ENCODE data around the gene RPL35A.
"Not testable (repeated sequence)": the region's sequence is repeated elsewhere in the genome, so short reads cannot be mapped to it uniquely, and the experiment has no call there.

RPL35A gene

DNA sequence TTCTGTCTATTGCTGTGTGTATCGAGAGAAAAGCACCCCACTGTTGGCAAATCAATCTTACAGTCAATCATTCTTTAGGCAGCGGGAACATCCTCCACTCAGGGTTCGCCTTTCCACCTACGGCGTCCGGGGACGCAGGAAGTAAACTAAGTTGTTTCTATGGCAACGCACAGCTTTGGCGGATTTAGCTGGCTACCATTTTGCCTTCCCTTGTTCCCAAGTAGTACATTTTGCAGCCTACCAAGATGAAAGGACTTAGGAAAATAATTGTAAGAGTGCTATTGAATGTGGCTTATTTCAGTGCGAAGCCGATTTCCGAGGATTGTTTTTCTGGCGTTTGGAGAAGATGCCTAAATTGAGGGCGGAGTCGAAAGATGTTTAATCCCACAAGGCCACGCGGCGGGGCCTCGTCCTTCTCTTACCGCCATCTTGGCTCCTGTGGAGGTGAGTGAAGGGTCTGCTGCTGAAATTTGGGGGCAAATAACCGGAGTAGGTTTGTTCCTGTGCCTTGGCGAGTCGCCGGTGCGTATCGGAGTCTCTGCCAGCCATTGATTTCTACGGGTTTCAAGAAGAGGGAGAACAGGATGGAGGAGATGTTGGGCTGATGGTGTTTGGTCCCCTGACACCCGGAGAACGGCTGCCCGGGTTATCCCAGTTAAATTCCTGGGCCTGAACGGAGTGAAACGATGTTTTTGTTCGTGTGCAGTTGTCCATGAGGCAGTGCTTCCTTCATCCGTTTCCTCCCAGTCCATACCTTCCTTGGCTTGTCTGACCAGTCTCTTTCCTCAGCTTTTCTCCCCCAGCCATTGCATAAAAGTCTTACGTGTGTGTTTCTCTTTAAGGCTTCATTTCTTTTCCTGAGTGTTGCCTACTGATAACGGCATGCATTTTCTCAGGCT, at the start of gene RPL35A:
Gene RPL35A, plus strand, starts transcription at position 413 of the 899 bp plus-strand sequence. CDS start 778 bp downstream, outside the sequence.
- peak; percentile 96 for DNase-seq

DNA sequence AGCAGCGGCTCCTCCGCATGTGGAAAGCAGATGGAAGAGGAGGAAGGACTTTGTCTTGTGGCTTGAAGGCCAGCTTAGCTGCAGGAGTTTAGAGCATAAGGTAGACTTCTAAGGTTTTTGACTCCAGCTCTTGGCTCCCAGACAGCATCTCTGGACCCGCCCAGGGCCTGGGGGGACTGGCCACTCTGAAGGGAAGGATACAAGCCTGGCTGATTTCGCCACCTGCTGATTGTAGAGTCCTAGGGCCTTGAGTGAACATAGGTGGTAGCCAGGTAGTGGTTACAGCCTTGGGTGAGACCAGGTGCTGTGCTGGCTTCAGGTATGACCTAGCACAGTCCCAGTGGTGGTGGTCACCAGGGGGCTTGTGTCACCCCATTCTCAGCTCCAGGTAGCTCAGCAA, 48.4 kb upstream of the RPL35A start:
- DNase-seq, result no peak

DNA sequence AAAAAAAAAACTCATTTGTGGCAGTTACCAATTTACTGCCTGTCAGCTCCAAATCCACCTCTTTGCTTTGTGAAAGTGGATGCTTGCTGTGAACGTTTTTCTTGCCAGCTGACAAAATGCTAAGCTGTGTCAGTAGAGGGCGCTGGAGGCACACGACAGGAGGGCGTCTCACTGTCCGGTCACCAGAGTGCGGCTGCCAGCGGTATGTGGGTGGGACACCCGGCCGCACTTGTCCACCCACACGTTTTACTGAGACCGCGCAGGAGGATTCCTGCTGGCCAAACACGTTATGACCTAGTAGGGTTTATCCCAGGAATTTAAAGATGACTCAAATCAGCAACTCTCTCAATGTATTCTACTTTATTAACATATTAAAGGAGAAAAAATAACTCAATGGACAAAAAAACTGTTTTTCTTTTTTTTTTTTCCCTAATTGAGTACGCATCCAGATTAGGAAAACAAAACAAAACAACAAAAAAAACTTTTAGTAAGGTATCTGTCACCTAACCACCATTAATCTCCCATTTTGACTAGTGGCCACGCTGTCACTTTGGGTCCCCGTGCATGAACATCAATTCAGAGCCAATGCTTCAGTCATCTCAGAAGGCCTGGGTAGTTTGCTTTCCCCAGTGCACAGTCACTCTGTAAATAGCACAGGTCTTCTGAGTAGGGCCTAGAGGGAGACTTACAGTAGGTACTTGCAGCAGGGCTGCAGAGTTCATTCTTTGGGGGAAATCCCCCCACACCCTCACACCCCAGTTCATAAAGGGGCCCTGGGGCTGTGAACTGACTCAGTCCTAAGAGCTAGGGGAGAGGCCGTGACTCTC, 43.8 kb upstream of the RPL35A start:
- DNase-seq, result no peak

DNA sequence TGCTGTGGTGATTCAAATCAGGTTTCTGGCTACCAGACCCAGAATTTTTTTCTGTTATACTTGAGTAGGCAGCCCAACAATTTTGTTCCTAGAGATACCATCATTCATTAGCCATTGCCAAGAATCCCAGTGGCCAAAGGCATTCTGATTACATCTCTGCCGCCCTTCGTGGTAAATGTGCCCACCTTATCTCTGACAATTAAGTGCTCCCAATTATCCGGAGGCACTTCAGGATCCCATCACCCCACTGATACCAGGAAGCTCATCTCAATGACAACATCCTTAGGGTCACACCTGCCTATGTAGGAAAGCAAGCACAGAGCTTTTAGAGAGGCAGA, 43.2 kb upstream of the RPL35A start:
- no peak for DNase-seq

DNA sequence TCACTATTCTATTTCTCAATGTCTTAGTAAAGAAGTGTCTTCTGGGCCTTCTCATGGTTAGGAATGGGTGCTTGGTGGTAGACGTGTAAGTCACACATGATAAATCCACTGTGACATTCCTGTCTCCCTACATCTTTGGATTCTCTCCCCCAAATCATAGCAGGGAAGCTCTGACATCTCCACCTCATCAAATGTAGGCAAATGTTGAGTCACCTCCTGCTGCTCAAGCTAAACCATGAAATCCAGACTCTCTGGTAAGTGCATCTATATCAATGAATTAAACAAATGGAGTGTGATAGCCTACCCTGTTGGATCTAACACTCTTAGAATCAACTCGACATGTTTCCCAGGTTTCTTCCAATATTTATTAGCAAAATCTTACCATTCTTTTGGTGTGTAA, 42.8 kb upstream of the RPL35A start:
- DNase-seq, result no peak

DNA sequence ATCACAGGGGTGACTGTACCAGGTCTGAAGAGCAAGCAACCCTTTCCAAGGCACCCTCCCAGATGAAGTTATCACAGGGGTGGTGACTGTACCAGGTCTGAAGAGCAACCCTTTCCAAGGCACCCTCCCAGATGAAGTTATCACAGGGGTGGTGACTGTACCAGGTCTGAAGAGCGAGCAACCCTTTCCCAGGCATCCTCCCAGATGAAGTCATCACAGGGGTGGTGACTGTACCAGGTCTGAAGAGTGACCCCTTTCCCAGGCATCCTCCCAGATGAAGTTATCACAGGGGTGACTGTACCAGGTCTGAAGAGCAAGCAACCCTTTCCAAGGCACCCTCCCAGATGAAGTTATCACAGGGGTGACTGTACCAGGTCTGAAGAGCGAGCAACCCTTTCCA, 41.4 kb upstream of the RPL35A start:
- not testable (repeated sequence) for DNase-seq

DNA sequence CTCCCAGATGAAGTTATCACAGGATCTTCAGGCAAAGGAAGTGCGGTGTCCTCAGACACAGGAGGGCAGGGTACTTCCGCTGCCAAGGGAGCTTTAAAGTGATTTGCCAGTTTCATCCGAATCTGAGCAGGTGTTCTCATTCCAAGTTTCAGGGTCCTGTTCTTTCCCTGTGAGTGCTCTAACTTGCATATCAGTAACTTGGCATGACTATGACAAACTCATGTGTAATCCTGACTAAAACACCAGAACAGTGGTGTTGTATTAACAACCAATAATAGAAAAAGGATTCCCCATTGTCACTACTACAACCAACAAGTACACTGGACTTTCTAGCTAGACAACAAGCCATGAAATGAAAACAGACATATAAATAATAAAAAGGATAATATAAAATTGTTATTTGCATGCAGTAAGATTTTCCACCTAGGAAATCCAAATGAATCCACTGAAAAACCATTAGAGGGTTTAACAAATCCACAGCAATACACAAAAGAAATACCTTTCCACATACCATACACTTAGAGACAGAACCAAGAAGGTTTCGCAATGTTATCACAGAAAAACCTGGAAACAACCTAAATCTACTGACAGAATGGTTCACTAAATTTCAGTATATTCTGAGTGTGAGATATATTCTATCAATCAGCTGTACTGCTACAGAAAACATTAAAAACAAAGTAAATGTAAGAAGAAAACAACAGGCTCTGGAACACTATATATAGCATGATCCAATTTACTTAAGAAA, 40.9 kb upstream of the RPL35A start:
- no peak for DNase-seq

DNA sequence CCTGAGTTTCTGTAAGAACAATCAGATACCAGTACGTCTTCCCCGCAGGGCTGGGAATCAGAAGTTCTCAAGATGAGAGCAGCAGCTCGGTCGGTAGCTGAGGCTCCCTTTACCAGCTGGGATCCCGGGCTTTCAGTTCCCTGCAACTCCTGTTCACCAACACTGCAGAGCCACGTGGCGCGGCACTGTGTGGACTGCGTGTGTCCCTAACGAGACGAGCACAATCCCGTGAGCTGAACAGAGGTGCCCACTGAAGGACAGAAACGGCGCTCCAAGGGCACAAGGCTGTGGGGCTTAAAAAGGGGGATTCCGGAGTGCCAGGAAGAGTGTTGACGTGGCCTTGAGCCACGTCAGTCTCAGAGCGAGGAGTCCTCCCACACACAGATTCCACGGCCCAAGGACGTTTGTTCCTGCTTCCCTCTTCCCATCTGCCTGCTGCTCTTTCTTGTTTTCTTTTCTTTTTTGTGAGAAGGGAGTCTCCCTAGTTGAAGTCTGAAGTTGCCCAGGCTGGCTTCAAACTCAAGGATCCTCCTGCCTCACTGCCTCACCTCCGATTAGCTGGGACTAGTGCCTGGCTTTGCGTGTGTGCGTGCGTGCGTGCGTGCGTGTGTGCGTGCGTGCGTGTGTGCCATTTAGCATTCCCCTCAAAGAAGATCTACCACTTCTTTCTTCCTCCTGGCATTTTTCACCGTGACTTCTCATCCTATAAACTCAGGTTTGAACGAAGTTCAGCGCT, 37.1 kb upstream of the RPL35A start:
- no peak for DNase-seq

DNA sequence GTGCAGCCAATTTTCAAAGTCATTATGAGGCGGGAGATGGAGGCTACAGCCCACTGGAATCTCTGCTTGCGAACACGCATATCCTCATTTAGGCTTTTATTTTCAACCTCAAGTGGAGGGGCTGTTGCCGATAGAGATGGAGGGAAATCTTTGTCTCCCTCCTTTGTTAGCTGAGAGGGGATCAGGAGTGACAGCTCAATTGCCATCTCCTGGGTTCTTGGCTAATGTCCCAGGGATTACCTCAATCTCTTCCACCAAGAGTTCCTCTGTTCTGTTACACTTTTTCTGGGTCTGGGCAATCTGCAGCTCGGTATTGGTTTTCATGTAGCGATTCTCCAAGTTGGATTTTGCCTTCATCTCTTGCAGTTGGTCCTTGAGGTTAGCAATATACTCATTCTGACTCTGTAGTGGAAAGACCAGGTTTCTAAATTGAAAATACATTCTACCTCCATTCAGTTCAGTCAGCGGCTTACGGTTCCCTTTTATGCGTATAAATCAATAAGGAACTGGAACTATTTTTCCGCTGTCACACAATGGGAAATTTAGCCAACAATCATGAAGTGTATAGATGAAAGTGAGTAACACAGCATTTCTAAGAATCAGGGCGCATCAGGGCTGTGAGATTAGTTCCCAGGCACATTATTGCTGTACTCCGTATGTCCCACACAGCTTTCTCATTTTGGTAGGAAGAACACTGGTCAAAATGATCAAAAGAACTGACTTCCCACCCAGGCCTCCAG, 36.2 kb upstream of the RPL35A start:
- no peak for DNase-seq

DNA sequence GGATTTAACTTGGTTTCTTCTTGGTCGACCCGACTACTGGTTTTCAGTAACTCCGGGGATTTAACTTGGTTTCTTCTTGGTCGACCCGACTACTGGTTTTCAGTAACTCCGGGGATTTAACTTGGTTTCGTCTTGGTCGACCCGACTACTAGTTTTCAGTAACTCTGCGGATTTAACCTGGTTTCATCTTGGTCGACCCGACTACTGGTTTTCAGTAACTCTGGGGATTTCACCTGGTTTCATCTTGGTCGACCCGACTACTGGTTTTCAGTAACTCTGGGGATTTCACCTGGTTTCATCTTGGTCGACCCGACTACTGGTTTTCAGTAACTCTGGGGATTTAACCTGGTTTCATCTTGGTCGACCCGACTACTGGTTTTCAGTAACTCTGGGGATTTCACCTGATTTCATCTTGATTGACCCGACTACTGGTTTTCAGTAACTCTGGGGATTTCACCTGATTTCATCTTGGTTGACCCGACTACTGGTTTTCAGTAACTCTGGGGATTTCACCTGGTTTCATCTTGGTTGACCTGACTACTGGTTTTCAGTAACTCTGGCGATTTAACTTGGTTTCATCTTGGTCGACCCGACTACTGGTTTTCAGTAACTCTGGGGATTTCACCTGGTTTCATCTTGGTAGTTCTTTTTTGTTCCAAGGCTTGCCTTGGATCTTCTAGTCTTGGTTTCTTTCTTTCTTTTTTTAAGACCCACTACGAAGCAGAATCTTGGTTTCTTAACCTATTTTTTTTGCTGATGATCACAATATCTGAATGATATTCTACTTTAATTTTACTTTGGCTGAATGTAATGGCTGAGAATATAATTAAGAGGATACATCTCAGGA, 28.3 kb upstream of the RPL35A start:
- not testable (repeated sequence) for DNase-seq

DNA sequence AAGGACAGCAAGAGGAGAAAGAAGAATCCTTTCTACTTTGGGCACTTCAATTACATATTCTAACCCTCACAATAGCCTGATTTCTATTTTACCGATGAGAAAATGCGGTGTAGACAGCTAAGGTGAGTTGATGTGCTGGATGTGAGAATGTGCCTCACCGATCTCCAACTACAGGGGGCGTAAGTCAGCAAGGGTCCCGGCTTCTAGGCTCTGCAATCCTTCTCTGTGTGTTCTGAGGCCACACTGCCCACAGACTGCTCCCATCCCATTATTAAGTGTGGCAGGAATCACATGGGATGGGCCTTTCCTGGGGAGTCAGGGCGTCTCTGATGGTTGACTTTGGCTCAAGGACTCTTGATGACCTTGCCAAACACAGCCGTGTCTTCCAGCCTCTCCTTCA, 23.6 kb upstream of the RPL35A start:
- no peak for DNase-seq

DNA sequence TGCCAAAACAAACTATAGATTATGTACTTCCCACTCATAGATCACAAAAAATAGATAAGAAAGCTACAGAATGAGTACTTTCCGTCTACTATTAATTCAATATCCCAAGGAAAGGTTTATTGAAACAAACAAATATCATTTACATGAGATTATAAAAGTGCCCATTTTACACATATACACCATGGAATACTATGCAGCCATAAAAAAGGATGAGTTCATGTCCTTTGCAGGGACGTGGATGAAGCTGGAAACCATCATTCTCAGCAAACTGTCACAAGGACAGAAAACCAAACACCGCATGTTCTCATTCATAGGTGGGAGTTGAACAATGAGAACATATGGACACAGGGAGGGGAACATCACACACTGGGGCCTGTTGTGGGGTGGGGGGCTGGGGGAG, 22.4 kb upstream of the RPL35A start:
- not testable (repeated sequence) for DNase-seq

DNA sequence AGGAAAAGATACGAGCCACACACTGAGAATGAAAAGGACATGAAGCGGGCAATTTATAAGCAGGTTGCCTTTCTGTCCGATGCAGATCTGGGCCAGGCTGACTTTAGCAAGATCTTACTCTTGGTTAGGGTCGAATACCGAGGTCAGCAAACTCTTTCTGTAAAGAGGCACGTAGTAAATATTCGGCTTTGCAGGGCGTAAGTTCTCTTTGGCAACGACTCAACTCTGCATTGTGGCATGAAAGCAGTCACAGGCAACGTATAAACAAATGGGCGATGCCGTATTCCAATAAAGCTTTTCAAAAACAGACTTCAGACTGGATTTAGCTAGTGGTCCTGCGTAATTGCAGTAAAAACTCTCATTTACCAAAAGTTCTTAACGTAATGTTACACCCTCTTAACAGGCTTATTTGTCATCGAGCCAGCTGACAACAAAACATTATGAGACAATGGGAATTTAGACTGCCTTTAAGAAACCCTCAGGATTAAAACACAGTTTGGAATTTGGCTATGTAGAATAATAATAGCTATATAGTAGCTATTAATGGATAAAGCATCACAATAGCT, 13.1 kb upstream of the RPL35A start:
- DNase-seq, result no peak

DNA sequence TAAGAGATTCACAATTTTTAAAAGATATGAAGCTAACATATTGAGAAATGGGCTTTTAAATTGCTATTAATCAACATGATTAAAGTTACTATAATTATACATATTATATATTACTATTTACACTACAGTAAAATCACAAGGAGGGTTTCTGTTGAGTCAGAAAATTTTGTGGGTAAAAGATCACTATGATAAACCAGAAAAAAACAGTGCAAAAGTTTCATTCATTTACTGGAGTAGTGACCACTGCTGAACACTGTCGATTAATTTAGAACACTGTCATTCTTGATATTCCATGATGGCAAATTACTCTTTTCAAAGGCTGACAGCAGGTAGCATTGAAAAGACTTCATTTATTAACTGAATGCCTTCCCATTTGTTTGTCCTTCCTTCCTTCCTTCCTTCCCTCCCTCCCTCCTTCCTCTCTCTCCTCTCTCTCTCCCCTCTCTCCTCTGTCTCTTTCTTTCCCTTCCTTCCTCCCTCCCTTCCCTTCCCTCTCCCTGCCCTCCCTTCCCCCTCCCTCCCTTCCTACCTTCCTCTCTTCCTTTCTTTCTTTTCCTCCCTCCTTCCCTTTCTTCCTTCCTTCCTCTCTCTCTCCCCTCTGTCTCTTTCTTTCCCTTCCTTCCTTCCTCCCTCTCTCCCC, 9.1 kb upstream of the RPL35A start:
- no peak for DNase-seq

DNA sequence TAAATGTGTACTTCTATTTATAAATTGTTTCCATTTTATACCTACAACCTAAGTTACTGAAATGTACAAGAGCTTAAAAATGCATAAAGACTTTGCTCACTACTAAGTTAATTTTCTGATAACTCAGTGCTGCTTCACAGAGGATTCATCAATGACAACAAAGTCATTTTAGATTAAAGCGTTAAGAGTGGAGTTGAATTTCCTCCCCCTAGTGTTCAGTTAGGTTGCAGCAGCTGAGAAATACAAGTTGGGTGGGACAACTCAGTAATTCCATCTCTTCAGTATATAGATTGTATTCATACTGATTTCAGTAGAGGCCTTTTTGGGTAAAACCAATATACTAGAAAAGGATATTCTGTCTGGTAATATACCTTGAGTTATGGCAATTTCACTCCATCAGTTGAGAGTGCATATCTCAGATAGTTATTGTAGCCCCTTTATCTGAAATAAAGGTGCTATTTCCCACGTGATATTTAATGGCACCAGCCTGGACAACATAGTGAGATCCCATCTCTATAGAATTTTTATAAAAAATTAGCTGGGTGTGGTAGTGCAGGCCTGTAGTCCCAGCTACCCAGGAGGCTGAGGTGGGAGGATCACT, 6.9 kb upstream of the RPL35A start:
- no peak for DNase-seq

DNA sequence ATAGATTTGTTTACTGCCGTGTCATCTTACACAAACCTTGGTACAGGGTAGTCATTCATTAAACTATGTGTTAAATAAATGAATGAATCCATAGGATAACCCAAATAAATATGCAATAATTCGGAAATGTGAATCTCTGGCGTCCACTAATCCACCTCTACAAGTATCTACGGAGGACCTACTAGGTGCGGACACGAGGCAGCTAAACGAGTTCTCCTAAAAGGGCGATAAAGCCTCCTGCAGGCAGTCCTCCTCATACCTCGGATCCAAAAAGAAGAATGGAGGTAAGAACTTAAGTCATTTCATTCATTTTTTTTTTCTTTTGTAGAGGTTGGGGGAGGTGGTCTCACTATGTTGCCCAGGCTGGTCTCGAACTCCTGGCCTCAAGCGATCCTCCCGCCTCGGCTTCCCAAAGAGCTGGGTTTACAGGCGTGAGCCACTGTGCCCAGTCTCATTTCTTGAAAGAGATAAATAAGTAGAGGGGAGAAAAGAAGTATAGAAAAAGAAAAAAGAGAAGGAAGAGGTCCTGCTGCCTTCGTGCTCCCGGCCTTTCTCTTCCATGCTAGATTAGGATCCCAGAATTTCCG, 706 bp upstream of the RPL35A start:
- DNase-seq, result no peak

DNA sequence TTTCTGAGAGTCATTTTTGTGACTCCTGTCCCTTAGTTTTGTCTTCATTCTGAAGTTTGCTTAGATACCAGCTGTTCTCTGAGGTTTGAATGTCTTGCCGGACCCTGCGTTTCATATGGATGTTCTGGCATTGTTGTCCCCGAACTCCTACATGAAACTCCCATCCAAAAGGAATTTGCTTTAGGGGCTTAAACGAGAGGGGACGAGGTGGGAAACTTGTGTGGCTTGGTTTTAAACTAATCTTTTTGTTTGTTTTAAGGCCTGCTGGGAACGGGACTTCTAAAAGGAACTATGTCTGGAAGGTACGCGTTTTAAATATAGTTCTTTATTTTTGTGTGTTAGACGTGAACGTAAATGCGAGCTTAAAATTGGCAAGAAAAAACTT, 679 bp downstream of the RPL35A start:
- DNase-seq, result no peak

DNA sequence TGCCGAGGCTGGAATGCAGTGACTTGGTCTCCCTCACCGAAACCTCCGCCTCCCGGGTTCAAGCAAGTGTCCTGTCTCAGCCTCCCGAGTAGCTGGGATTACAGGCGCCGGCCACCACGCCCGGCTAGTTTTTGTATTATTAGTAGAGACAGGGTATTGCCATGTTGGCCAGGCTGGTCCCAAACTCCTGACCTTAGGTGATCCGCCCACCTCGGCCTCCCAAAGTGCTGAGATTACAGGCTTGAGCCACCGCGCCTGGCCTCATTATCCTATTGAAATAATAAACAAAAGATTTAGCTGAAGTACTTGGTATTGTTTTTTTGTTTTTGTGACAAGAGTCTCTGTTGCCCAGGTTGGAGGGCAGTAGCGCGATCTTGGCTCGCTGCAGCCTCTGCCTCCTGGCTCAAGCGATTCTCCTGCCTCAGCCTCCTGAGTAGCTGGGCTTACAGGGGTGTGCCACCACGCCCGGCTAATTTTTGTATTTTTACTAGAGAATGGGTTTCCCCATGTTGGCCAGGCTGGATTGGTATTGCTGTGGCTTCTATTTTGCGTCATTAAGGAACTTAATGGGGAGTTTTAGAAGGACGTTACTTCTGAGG, 1.5 kb downstream of the RPL35A start:
- no peak for DNase-seq

DNA sequence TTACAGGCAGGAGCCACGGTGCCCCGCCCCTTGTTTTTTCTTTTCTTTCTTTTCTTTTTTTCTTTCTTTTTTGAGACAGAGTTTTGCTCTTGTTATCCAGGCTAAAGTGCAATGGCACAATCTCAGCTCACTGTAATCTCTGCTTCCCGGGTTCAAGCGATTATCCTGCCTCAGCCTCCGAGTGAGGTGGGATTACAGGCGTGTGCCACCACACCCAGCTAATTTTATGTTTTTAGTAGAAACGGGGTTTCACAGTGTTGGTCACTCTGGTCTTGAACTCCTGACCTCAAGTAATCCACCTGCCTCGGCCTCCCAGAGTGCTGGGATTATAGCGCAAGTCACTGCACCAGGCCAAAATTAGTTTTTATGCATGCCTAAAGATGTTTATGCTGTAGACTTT, 2.5 kb downstream of the RPL35A start:
- DNase-seq, result no peak

Data from NCI-H1436 treated with DMSO at 0.1 percent for 48 hours (cell line).